Osteoblast (primary cell): ENCODE results near the gene MMS19. TPM values are rescaled to one million over a fixed set of nuclear protein-coding genes. Genes with fewer than 3 reads are reported as not detected.
A peak's percentile ranks its signal among the peaks of the same experiment; 100 is the strongest.

ENCODE experiments used
- DNase-seq: peaks from one replicate; pipeline ENCODE4 v3.0.0; 2011; ENCODE audit warnings: low spot score, mixed read lengths; ENCODE audit not compliant: insufficient read length; ENCODE audit errors: missing footprints
- H2AFZ ChIP-seq: 2 replicates; pipeline ENCODE4 v1.6.0; 2011; ENCODE audit warnings: mild to moderate bottlenecking, low read length
- H3K27ac ChIP-seq: 2 replicates; pipeline ENCODE4 v1.5.1; 2011; ENCODE audit warnings: mild to moderate bottlenecking, low read depth, low read length, moderate library complexity
- H3K27me3 ChIP-seq: 2 replicates; pipeline ENCODE4 v1.6.0; 2012; ENCODE audit warnings: mild to moderate bottlenecking, control low read depth, inconsistent platforms, low read length, moderate library complexity; ENCODE audit not compliant: insufficient read depth
- H3K36me3 ChIP-seq: 2 replicates; pipeline ENCODE4 v1.5.1; 2011; ENCODE audit warnings: mild to moderate bottlenecking, low read length, control low read depth, moderate library complexity; ENCODE audit not compliant: insufficient read depth
- H3K4me1 ChIP-seq: 2 replicates; pipeline ENCODE4 v1.5.1; 2011; ENCODE audit warnings: mild to moderate bottlenecking, low read length, control low read depth, moderate library complexity; ENCODE audit not compliant: insufficient read depth
- H3K4me2 ChIP-seq: 2 replicates; pipeline ENCODE4 v1.6.0; 2011; ENCODE audit warnings: mild to moderate bottlenecking, low read length; ENCODE audit not compliant: insufficient read depth
- H3K4me3 ChIP-seq: fragments of 200-600 bp; sonication (generic); 3 replicates; pipeline ENCODE4 v1.5.1; 2012; ENCODE audit warnings: mild to moderate bottlenecking, low read length, inconsistent platforms; ENCODE audit not compliant: insufficient read depth
- H3K79me2 ChIP-seq: 2 replicates; pipeline ENCODE4 v1.6.0; 2012; ENCODE audit warnings: mild to moderate bottlenecking, low read length, control low read depth, inconsistent platforms; ENCODE audit not compliant: insufficient read depth
- H3K9me3 ChIP-seq: 2 replicates; pipeline ENCODE4 v1.5.1; 2011; ENCODE audit warnings: low read depth, low read length, control low read depth
- H4K20me1 ChIP-seq: 2 replicates; pipeline ENCODE4 v1.6.0; 2012; ENCODE audit warnings: mild to moderate bottlenecking, low read length, control low read depth; ENCODE audit not compliant: insufficient read depth
- CTCF ChIP-seq: IDR thresholded peaks from 2 replicates; pipeline ENCODE4 v1.5.1; 2011; ENCODE audit warnings: mild to moderate bottlenecking, low read depth, low read length, moderate library complexity; ENCODE audit errors: extremely low read depth
- total RNA-seq: library from RNA; depleted of rRNA; stranded (reverse); fragments of >200 nt; gene quantifications from 2 replicates; pipeline ENCODE4 v1.2.3, GENCODE V29; 2012

The MMS19 gene
- total RNA-seq: 60.4 and 63.0 TPM in 2 replicates

- DNase-seq: peak; percentile 100
- TF ChIP-seq CTCF: no peak
- no peaks in the 10 kb centered on the region for H3K9me3 ChIP-seq
Measured at GRCh38 chr10:97498076-97498840, at the start of gene MMS19. MMS19 (minus strand) TSS chr10:97498422; CDS start chr10:97498384, 38 bp downstream.

GRCh38 chr10:97547962-97548361, 49.7 kb upstream of the MMS19 start:
- peak; percentile 32 for DNase-seq
- no peak overlapping the region for H3K27ac ChIP-seq
- H4K20me1 ChIP-seq: peaks cover 3% of the 10 kb centered on the region
- no peak overlapping the region for H2AFZ ChIP-seq
- no peaks in the 10 kb centered on the region for H3K36me3 ChIP-seq
- H3K4me2 ChIP-seq: no peak overlapping the region
- no peaks in the 10 kb centered on the region for H3K9me3 ChIP-seq
- peaks cover 16% of the 10 kb centered on the region for H3K4me1 ChIP-seq
- peaks cover 37% of the 10 kb centered on the region for H3K79me2 ChIP-seq
- H3K27me3 ChIP-seq: no peaks in the 10 kb centered on the region
- H3K4me3 ChIP-seq: no peak overlapping the region
- TF ChIP-seq CTCF: no peak

More at GRCh38 chr10:97498076-97498840, at the start of gene MMS19:
- peaks cover 31% of the 10 kb centered on the region for H3K4me1 ChIP-seq
- peak within 1 kb of the TSS; percentile 86 for H2AFZ ChIP-seq
- peak within 1 kb of the TSS; percentile 92 for H3K27ac ChIP-seq
- peaks cover 85% of the 10 kb centered on the region for H3K79me2 ChIP-seq
- H3K27me3 ChIP-seq: no peaks in the 10 kb centered on the region
- peaks cover 42% of the 10 kb centered on the region for H4K20me1 ChIP-seq
- H3K36me3 ChIP-seq: peaks cover 3% of the 10 kb centered on the region
- peak within 1 kb of the TSS; percentile 99 for H3K4me3 ChIP-seq
- H3K4me2 ChIP-seq: peak within 1 kb of the TSS; percentile 88

GRCh38 chr10:97547271-97547600, 49.0 kb upstream of the MMS19 start:
- Histone ChIP-seq H3K27ac (no peak overlapping the region), H3K4me3 (no peak overlapping the region), H3K79me2 (peaks cover 32% of the 10 kb centered on the region), H2AFZ (no peak overlapping the region), H3K36me3 (no peaks in the 10 kb centered on the region), H3K27me3 (no peaks in the 10 kb centered on the region), H3K9me3 (no peaks in the 10 kb centered on the region), H3K4me1 (peaks cover 23% of the 10 kb centered on the region), H3K4me2 (no peak overlapping the region), H4K20me1 (peaks cover 3% of the 10 kb centered on the region)
- TF ChIP-seq CTCF: no peak
- no peak for DNase-seq

GRCh38 chr10:97546456-97547270, 48.4 kb upstream of the MMS19 start:
- Histone ChIP-seq H3K79me2 (peaks cover 35% of the 10 kb centered on the region), H3K27ac (no peak overlapping the region), H3K9me3 (no peaks in the 10 kb centered on the region), H3K36me3 (no peaks in the 10 kb centered on the region), H3K4me3 (no peak overlapping the region), H2AFZ (no peak overlapping the region), H3K27me3 (no peaks in the 10 kb centered on the region), H3K4me1 (peaks cover 28% of the 10 kb centered on the region), H3K4me2 (no peak overlapping the region), H4K20me1 (peaks cover 3% of the 10 kb centered on the region)
- DNase-seq: no peak
- TF ChIP-seq CTCF: no peak
